Stimulated activated CD4-positive, alpha-beta T cell treated with anti-CD3 and anti-CD28 coated beads, Interleukin-12 subunit alpha, Interleukin-12 subunit beta, amount 100 ng/mL, for 48 hours (primary cell): ENCODE measurements around the gene UFC1.

Source experiments
- DNase-seq, 3 donors: peaks; one replicate each; pipeline ENCODE4 v3.0.0-alpha.2; 2020; ENCODE audit warnings: low read depth in 2 of 3, low spot score in 1 of 3

Gene UFC1

GRCh38 chr1:161192476-161193465 lies 39.0 kb downstream of the UFC1 start:
- peak; percentile 44 to 74 (median 48) for DNase-seq

GRCh38 chr1:161193561-161194235 lies 39.9 kb downstream of the UFC1 start:
- no peak for DNase-seq

- no peak for DNase-seq
Observed at GRCh38 chr1:161195171-161195570, 41.4 kb downstream of the UFC1 start.

- DNase-seq: no peak
Observed at GRCh38 chr1:161196111-161196510, 42.3 kb downstream of the UFC1 start.

- DNase-seq: no peak
Observed at GRCh38 chr1:161196521-161197451, 43.0 kb downstream of the UFC1 start.

GRCh38 chr1:161197560-161198193 lies 43.9 kb downstream of the UFC1 start:
- DNase-seq: no peak

GRCh38 chr1:161198194-161198896 lies 44.6 kb downstream of the UFC1 start:
- DNase-seq: no peak

GRCh38 chr1:161198897-161199431 lies 45.2 kb downstream of the UFC1 start, which contains the start of gene ADAMTS4:
Gene ADAMTS4 (minus strand): TSS chr1:161199054. CDS start chr1:161198627, 427 bp downstream.
- no peak for DNase-seq

- DNase-seq: no peak
Observed at GRCh38 chr1:161199506-161200139, 45.8 kb downstream of the UFC1 start.

GRCh38 chr1:161200421-161200991 lies 46.7 kb downstream of the UFC1 start:
- no peak for DNase-seq

GRCh38 chr1:161200992-161201835 lies 47.4 kb downstream of the UFC1 start:
- no peak for DNase-seq

- DNase-seq: peak; percentile 92 to 94 (median 93)
Observed at GRCh38 chr1:161201836-161202712, 48.3 kb downstream of the UFC1 start, which contains the start of gene NDUFS2. Gene NDUFS2 (plus strand): TSS chr1:161202367. CDS start chr1:161202386, 19 bp downstream.

GRCh38 chr1:161206411-161207140 lies 52.8 kb downstream of the UFC1 start:
- DNase-seq: no peak

- DNase-seq: no peak
Observed at GRCh38 chr1:161207173-161207572, 53.4 kb downstream of the UFC1 start.
